ENCODE data around the gene PVALEF.
"Not testable (repeated sequence)": the region's sequence is repeated elsewhere in the genome, so short reads cannot be mapped to it uniquely, and the experiment has no call there.

Gene PVALEF

GRCh38 chr17:81146208-81146607, 19.1 kb upstream of the PVALEF start:
- FAIRE-seq, result not testable (repeated sequence)

- FAIRE-seq, result no peak
Observed at GRCh38 chr17:81147701-81148100, 17.6 kb upstream of the PVALEF start.

- FAIRE-seq, result no peak
Observed at GRCh38 chr17:81148571-81148970, 16.7 kb upstream of the PVALEF start.

GRCh38 chr17:81148986-81149533, 16.2 kb upstream of the PVALEF start:
- no peak for FAIRE-seq

- FAIRE-seq, result no peak
Observed at GRCh38 chr17:81150377-81151077, 14.8 kb upstream of the PVALEF start.

GRCh38 chr17:81151278-81151677, 14.0 kb upstream of the PVALEF start:
- no peak for FAIRE-seq

GRCh38 chr17:81152288-81152828, 12.9 kb upstream of the PVALEF start:
- FAIRE-seq, result no peak

GRCh38 chr17:81153340-81153803, 11.9 kb upstream of the PVALEF start:
- FAIRE-seq, result no peak

- not testable (repeated sequence) for FAIRE-seq
Observed at GRCh38 chr17:81154016-81154415, 11.3 kb upstream of the PVALEF start.

GRCh38 chr17:81154961-81155360, 10.3 kb upstream of the PVALEF start:
- FAIRE-seq, result no peak

GRCh38 chr17:81156866-81157805, 8.2 kb upstream of the PVALEF start:
- FAIRE-seq, result no peak

- no peak for FAIRE-seq
Observed at GRCh38 chr17:81157848-81158687, 7.2 kb upstream of the PVALEF start.

GRCh38 chr17:81158688-81159590, 6.4 kb upstream of the PVALEF start:
- no peak for FAIRE-seq

GRCh38 chr17:81159611-81160265, 5.6 kb upstream of the PVALEF start:
- no peak for FAIRE-seq

GRCh38 chr17:81160306-81160705, 5.0 kb upstream of the PVALEF start:
- no peak for FAIRE-seq

GRCh38 chr17:81160747-81161453, 4.4 kb upstream of the PVALEF start:
- no peak for FAIRE-seq

- no peak for FAIRE-seq
Observed at GRCh38 chr17:81161536-81161935, 3.8 kb upstream of the PVALEF start.

- no peak for FAIRE-seq
Observed at GRCh38 chr17:81161972-81162371, 3.3 kb upstream of the PVALEF start.

GRCh38 chr17:81162491-81162890, 2.8 kb upstream of the PVALEF start:
- FAIRE-seq, result no peak

Data from islet of Langerhans (tissue), 1 donor.